ENCODE data around the gene KIFAP3.

- TF ChIP-seq, protein P1, sequence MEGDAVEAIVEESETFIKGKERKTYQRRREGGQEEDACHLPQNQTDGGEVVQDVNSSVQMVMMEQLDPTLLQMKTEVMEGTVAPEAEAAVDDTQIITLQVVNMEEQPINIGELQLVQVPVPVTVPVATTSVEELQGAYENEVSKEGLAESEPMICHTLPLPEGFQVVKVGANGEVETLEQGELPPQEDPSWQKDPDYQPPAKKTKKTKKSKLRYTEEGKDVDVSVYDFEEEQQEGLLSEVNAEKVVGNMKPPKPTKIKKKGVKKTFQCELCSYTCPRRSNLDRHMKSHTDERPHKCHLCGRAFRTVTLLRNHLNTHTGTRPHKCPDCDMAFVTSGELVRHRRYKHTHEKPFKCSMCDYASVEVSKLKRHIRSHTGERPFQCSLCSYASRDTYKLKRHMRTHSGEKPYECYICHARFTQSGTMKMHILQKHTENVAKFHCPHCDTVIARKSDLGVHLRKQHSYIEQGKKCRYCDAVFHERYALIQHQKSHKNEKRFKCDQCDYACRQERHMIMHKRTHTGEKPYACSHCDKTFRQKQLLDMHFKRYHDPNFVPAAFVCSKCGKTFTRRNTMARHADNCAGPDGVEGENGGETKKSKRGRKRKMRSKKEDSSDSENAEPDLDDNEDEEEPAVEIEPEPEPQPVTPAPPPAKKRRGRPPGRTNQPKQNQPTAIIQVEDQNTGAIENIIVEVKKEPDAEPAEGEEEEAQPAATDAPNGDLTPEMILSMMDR (IDR thresholded peaks at IDR 0.05): no peak
- no peak for TF ChIP-seq ZFX (IDR thresholded peaks at IDR 0.05; ENCODE audit: borderline replicate concordance)
Observed at GRCh38 chr1:169877800-169878491, 196.5 kb downstream of the KIFAP3 start.
